K562 (cell line): ENCODE data around the gene PRKG1. TPM values are rescaled to one million over a fixed set of nuclear protein-coding genes. Genes with fewer than 3 reads are reported as not detected.
A peak's percentile ranks its signal among the peaks of the same experiment; 100 is the strongest.

Experiments
- ATF1 ChIP-seq, 2 experiments: fragments of 450-650 bp in 1 of 2; IDR thresholded peaks; 2 replicates each; pipeline ENCODE4 v1.6.1; 2016; ENCODE audit warnings: missing compliant biosample characterization in 1 of 2, missing genetic modification characterization in 1 of 2
- ATF6 ChIP-seq: sonication (generic); formaldehyde crosslinking; IDR thresholded peaks from 2 replicates; pipeline ENCODE4 v1.4.0; 2020; ENCODE audit warnings: mild to moderate bottlenecking, missing genetic modification reagents
- CGGBP1 ChIP-seq: fragments of 250-450 bp; sonication (Bioruptor Pico); IDR thresholded peaks from 2 replicates; pipeline ENCODE4 v1.9.0; 2021; ENCODE audit warnings: mild to moderate bottlenecking
- HMG20A ChIP-seq: fragments of 450-650 bp; formaldehyde crosslinking; conservative IDR thresholded peaks from 2 replicates; pipeline ENCODE4 v1.4.0; 2020; ENCODE audit warnings: mild to moderate bottlenecking, mixed read lengths
- IRF1 ChIP-seq: sonication (generic); formaldehyde crosslinking; IDR thresholded peaks from 2 replicates; pipeline ENCODE4 v1.8.0; 2022; ENCODE audit warnings: missing genetic modification reagents, mild to moderate bottlenecking, borderline replicate concordance
- L3MBTL2 ChIP-seq: fragments of 450-650 bp; IDR thresholded peaks from 2 replicates; pipeline ENCODE4 v1.6.1; 2016; ENCODE audit warnings: mild to moderate bottlenecking, moderate library complexity
- LCOR ChIP-seq: sonication (generic); formaldehyde crosslinking; IDR thresholded peaks from 2 replicates; pipeline ENCODE4 v1.8.0; 2022; ENCODE audit warnings: mild to moderate bottlenecking, missing genetic modification reagents
- MLLT1 ChIP-seq, 2 experiments: fragments of 450-650 bp; IDR thresholded peaks; 2 replicates each; pipeline ENCODE4 v1.6.1; 2016
- MYBL2 ChIP-seq, 2 experiments: fragments of 450-650 bp in 1 of 2; sonication (generic) in 1 of 2; formaldehyde crosslinking in 1 of 2; IDR thresholded peaks; 2 replicates each; pipeline versions ENCODE4 v1.6.1 to v1.8.1; 2017 to 2022; ENCODE audit warnings: borderline replicate concordance in 1 of 2, inconsistent platforms in 1 of 2, low read depth in 1 of 2, mild to moderate bottlenecking in 1 of 2, missing genetic modification reagents in 1 of 2, moderate library complexity in 1 of 2
- PHF21A ChIP-seq: fragments of 450-650 bp; IDR thresholded peaks from 2 replicates; pipeline ENCODE4 v1.6.1; 2017; ENCODE audit warnings: low read depth, borderline replicate concordance
- ZC3H11A ChIP-seq: IDR thresholded peaks from 2 replicates; pipeline ENCODE4 v1.6.1; 2012; ENCODE audit warnings: low read depth, low read length, improper control_type of control experiment
- ZC3H8 ChIP-seq: fragments of 450-650 bp; IDR thresholded peaks from 2 replicates; pipeline ENCODE4 v1.6.1; 2017
- ZEB2 ChIP-seq: fragments of 450-650 bp; IDR thresholded peaks from 2 replicates; pipeline ENCODE4 v1.6.1; 2016
- ZNF197 ChIP-seq: fragments of 200-800 bp; sonication (Bioruptor generic); IDR thresholded peaks from 2 replicates; pipeline ENCODE4 v1.6.1; 2016; ENCODE audit warnings: low read depth, missing genetic modification characterization, missing compliant biosample characterization
- ZNF212 ChIP-seq: fragments of 450-650 bp; formaldehyde crosslinking; IDR thresholded peaks from 2 replicates; pipeline ENCODE4 v1.4.0; 2020; ENCODE audit warnings: mild to moderate bottlenecking
- ZNF23 ChIP-seq: fragments of 250-450 bp; sonication (Bioruptor Pico); IDR thresholded peaks from 2 replicates; pipeline ENCODE4 v1.4.0; 2020; ENCODE audit warnings: mild to moderate bottlenecking
- ZNF431 ChIP-seq: sonication (generic); formaldehyde crosslinking; IDR thresholded peaks from 2 replicates; pipeline ENCODE4 v1.8.0; 2022; ENCODE audit warnings: mild to moderate bottlenecking, missing genetic modification reagents
- ZNF512 ChIP-seq: IDR thresholded peaks from 2 replicates; pipeline ENCODE4 v1.6.1; 2016; ENCODE audit warnings: missing genetic modification characterization, missing compliant biosample characterization
- ZNF589 ChIP-seq: fragments of 200-800 bp; sonication (Bioruptor generic); IDR thresholded peaks from 2 replicates; pipeline ENCODE4 v1.6.1; 2016; ENCODE audit warnings: low read depth, missing genetic modification characterization, missing compliant biosample characterization
- polyA plus RNA-seq, 8 experiments: library from polyadenylated mRNA; depleted of rRNA in 4 of 8; stranded (reverse) in 5 of 8; unstranded in 3 of 8; fragments of >200 nt; fragmentation: Nextera tagmentation in 2 of 8; fragmentation: Illumina TruSeq in 1 of 8; extraction: Ambion mirVana in 2 of 8; extraction: Trizol in 1 of 8; gene quantifications; 2 replicates each; pipeline versions ENCODE4 v1.2.1 to v1.2.3, GENCODE V29; 2011 to 2014; ENCODE audit warnings: inconsistent platforms in 1 of 8, missing spikeins in 1 of 8
- total RNA-seq, 7 experiments: library from RNA; depleted of rRNA in 6 of 7; stranded (reverse); fragments of >200 nt in 6 of 7; fragmentation: Illumina TruSeq in 2 of 7; extraction: Trizol in 2 of 7; gene quantifications; 2 replicates each; pipeline versions ENCODE4 v1.2.1 to v1.2.3, GENCODE V29; 2011 to 2021; ENCODE audit warnings: low replicate concordance in 1 of 7

Gene PRKG1
- total and polyA plus RNA-seq, 9 of the 15 experiments (the other 6 are each of a cell fraction or from before 2014, with no cell fraction given) = 0.22 TPM; not detected in 8

- TF ChIP-seq ATF6 (CRISPR knock-in tag) (no peak; the same call in 1 of the 2 replicates), ZNF197 (CRISPR knock-in tag) (no peak; the same call in none of the 2 replicates), CGGBP1 (CRISPR knock-in tag) (peak; percentile 5; the same call in 1 of the 2 replicates), ZNF512 (no peak), MYBL2 (IDR thresholded peaks at IDR 0.05; ENCODE audit: low read depth) (peak; percentile 95), MYBL2 (CRISPR knock-in tag; IDR thresholded peaks at IDR 0.05; ENCODE audit: borderline replicate concordance) (no peak), ZC3H11A (peak; percentile 94), PHF21A (no peak), ZEB2 (peak; percentile 99), ZNF212 (CRISPR knock-in tag) (0 out of 2 replicates have a peak, but pooled peaks have one; percentile 58), MLLT1 (IDR thresholded peaks at IDR 0.05) (no peak; a peak in 1 of 4 replicates), ATF1 (CRISPR knock-in tag; IDR thresholded peaks at IDR 0.05) (no peak), ATF1 (tag; IDR thresholded peaks at IDR 0.05) (peak; percentile 99), IRF1 (CRISPR knock-in tag) (peak; percentile 82; the same call in 1 of the 2 replicates), LCOR (CRISPR knock-in tag) (peak; percentile 91), L3MBTL2 (peak; percentile 98), ZNF23 (CRISPR knock-in tag) (no peak), HMG20A (CRISPR knock-in tag) (no peak), ZC3H8 (peak; percentile 77; the same call in 1 of the 2 replicates), ZNF431 (CRISPR knock-in tag) (peak; percentile 89), ZNF589 (CRISPR knock-in tag) (peak; percentile 93; the same call in 1 of the 2 replicates)
These were observed 625.4 kb downstream of the PRKG1 start, which contains the start of gene CSTF2T (continued) for GRCh38 chr10:51699475-51700227.
